ENCODE results near the gene CHRNA3. TPM values are rescaled to one million over a fixed set of nuclear protein-coding genes. Genes with fewer than 3 reads are reported as not detected.

The CHRNA3 gene
- total RNA-seq, 1 donor from 2014 or later, result 3.7 TPM

- TF ChIP-seq, protein P1, sequence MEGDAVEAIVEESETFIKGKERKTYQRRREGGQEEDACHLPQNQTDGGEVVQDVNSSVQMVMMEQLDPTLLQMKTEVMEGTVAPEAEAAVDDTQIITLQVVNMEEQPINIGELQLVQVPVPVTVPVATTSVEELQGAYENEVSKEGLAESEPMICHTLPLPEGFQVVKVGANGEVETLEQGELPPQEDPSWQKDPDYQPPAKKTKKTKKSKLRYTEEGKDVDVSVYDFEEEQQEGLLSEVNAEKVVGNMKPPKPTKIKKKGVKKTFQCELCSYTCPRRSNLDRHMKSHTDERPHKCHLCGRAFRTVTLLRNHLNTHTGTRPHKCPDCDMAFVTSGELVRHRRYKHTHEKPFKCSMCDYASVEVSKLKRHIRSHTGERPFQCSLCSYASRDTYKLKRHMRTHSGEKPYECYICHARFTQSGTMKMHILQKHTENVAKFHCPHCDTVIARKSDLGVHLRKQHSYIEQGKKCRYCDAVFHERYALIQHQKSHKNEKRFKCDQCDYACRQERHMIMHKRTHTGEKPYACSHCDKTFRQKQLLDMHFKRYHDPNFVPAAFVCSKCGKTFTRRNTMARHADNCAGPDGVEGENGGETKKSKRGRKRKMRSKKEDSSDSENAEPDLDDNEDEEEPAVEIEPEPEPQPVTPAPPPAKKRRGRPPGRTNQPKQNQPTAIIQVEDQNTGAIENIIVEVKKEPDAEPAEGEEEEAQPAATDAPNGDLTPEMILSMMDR (IDR thresholded peaks at IDR 0.05), result no peak
- no peak for TF ChIP-seq POLR2AphosphoS5 (IDR thresholded peaks at IDR 0.05; ENCODE audit: insufficient read depth in 1 of 2, low read depth in 1 of 2)
- TF ChIP-seq POLR2A (IDR thresholded peaks at IDR 0.05), result no peak
- Histone ChIP-seq H3K27me3 (no peaks in the 10 kb centered on the region), H3K9me3 (no peaks in the 10 kb centered on the region), H3K36me3 (no peaks in the 10 kb centered on the region), H3K4me3 (no peak overlapping the region), H3K27ac (no peak overlapping the region), H3K4me1 (peaks cover 12% of the 10 kb centered on the region)
- intact Hi-C loops (cut with DNase I), result no loop called here
- no peak for DNase-seq (ENCODE audit: extremely low spot score in 2 of 2)
Measured at GRCh38 chr15:78642331-78642730, 21.5 kb upstream of the CHRNA3 start.

DNA sequence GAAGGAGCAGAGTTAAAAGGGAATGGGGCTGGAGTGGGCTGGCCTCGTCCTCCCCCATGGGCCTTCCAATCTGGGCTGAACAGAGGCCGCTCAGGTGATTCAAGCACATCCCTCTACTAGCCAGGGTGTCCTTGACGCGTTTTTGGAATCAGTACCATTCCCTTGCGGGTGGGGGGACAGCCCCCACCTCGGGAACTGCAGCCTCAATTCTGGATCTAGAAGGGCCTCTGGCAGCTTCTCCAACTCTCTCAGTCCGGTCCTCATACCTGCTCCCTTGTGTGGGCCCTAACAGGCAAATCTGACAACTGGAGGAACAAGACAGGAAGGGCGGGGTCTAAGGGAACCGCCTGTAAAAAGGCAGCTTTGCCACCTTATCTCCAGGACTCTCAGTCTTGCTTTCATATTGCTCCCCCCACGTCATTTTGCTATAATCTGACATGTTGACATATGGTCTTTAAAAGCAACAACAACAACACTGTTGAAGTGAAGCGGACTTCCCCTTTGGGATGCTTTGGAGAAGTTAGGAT is 21.0 kb upstream of the CHRNA3 start:
- H3K4me3 ChIP-seq, result no peak overlapping the region
- TF ChIP-seq POLR2AphosphoS5 (IDR thresholded peaks at IDR 0.05; ENCODE audit: insufficient read depth in 1 of 2, low read depth in 1 of 2) (no peak), POLR2A (IDR thresholded peaks at IDR 0.05) (no peak)
- TF ChIP-seq, protein P1 (IDR thresholded peaks at IDR 0.05), result no peak
- H3K36me3 ChIP-seq, result no peaks in the 10 kb centered on the region
- H3K27ac ChIP-seq, result no peak overlapping the region
- no peaks in the 10 kb centered on the region for H3K27me3 ChIP-seq
- intact Hi-C loops (cut with DNase I), result no loop called here
- no peak for DNase-seq (ENCODE audit: extremely low spot score in 2 of 2)
- peaks cover 12% of the 10 kb centered on the region for H3K4me1 ChIP-seq
- no peaks in the 10 kb centered on the region for H3K9me3 ChIP-seq

DNA sequence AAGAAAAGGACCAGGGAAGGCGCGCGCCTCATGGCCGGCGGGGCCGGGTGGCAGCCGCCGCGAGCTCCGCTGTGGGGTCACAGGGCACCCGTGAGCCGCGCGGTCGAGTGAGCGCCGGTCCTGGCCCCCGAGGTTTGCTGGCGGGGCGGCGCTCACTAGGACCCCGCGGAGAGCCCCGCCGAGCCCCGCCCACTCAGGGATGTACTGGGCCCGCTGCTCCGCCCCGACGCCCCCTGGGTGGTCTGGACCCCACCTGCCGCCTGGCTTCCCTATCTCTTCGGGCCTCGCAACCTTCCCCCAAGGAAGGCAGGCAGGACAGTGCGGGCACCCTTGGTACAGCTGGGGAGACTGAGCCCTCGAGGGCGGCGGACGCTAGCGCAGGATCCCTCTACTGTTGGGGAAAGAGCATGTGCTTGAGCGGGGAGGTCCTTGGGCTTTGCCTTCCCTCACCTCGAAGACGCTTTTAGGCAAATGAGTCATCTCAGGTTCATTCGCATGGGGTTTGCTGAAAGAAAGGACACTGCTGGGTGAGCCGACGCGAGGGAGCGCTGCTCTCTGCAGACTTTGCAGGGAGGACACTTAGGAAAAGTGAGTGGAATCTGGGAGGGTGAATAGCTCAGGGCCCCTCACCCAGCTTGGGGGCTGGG is 20.4 kb upstream of the CHRNA3 start, which contains the start of gene CHRNB4:
Gene CHRNB4, minus strand, starts transcription at position 109 of the 647 bp plus-strand sequence. Its CDS starts 77 bp downstream, at position 32.
- no peak within 1 kb of the TSS for H3K27ac ChIP-seq

DNA sequence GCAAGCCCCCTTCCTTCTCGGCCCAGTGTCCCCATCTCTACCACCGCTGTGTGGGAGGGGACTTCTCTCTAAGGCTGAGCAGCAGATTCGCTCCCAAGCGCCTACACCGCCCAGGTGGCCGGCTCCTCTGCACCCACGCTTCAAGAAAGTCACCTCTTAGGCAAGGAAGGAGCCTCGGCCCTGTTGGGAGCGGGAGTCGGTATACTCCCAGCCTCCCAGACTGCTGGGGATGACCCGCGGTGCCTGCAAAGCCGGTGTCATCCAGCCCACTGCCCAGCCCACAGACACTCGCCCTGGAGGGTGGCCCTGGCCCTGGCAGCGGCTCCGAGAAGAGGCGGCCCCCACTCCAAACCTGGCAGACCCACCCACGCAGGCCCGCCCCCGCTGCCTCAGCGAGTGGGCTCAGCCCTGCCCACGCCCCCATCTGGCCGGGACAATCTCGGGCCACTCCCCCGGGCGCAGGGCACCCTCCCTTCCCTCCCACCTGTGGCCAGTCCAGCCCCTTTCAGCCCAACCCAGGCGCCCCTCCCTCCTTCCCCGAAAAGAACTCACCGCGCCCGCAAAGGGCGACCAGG is 19.8 kb upstream of the CHRNA3 start:
- intact Hi-C loops (cut with DNase I), result no loop called here
- no peaks in the 10 kb centered on the region for H3K36me3 ChIP-seq
- H3K27ac ChIP-seq, result no peak overlapping the region
- no peaks in the 10 kb centered on the region for H3K27me3 ChIP-seq
- no peaks in the 10 kb centered on the region for H3K9me3 ChIP-seq
- no peak for TF ChIP-seq POLR2AphosphoS5 (IDR thresholded peaks at IDR 0.05; ENCODE audit: insufficient read depth in 1 of 2, low read depth in 1 of 2)
- no peak for TF ChIP-seq POLR2A (IDR thresholded peaks at IDR 0.05)
- TF ChIP-seq, protein P1 (IDR thresholded peaks at IDR 0.05), result no peak
- DNase-seq (ENCODE audit: extremely low spot score in 2 of 2), result no peak
- H3K4me1 ChIP-seq, result peaks cover 12% of the 10 kb centered on the region
- H3K4me3 ChIP-seq, result peak overlapping the region; percentile 42 to 44

More for the DNA sequence above, 20.4 kb upstream of the CHRNA3 start, which contains the start of gene CHRNB4:
- Histone ChIP-seq H3K4me3 (peak within 1 kb of the TSS; percentile 42 to 44), H3K36me3 (no peaks in the 10 kb centered on the region), H3K4me1 (peaks cover 12% of the 10 kb centered on the region), H3K27me3 (no peaks in the 10 kb centered on the region), H3K9me3 (no peaks in the 10 kb centered on the region)
- TF ChIP-seq POLR2A (IDR thresholded peaks at IDR 0.05) (no peak), POLR2AphosphoS5 (IDR thresholded peaks at IDR 0.05; ENCODE audit: insufficient read depth in 1 of 2, low read depth in 1 of 2) (no peak)
- TF ChIP-seq, protein P1 (IDR thresholded peaks at IDR 0.05), result no peak
- no peak for DNase-seq (ENCODE audit: extremely low spot score in 2 of 2)
- intact Hi-C loops (cut with DNase I), result no loop called here

All from vagina (tissue), 2 donors.